Measurements from ENCODE around the gene ODF4.

DNA sequence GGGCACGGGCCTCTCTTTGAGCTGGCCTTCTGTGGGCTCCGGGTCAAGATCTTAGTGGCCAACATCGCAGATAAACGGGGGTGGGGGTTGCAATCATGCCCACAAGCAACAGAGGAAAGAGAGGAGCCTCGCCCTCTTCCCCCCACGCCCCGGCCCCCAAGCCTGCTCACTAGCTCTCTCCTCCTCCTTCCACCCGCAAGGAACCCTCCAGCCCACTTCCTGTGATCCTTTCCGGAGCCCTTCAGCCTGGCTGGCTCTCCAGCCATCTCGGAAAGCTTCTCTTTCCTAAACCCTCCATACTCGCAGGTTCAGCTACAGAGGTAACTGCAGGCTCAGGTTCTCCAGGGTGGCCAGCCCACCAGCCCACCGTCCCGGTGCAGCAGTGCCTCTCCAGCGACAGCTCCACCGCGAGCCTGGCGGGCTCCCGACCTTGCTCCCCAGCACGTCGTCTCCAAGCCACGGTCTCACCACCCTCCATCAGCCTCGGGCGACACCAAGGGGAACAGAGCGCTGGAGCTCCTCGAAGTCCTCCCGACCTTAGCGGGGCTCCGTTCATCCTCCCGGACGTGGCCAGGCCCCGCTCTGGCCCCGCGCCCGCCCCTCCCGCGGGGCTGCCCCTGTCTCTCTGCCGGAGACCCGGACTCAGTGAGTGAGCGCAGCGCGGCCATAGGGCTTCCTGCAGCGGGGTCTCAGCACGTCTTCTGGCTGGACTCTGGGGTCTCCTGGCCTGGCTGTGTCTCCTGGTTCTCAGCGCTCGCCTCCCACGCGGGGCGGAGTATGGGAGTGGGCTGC is 12.9 kb upstream of the ODF4 start:
- TF ChIP-seq, protein P1, sequence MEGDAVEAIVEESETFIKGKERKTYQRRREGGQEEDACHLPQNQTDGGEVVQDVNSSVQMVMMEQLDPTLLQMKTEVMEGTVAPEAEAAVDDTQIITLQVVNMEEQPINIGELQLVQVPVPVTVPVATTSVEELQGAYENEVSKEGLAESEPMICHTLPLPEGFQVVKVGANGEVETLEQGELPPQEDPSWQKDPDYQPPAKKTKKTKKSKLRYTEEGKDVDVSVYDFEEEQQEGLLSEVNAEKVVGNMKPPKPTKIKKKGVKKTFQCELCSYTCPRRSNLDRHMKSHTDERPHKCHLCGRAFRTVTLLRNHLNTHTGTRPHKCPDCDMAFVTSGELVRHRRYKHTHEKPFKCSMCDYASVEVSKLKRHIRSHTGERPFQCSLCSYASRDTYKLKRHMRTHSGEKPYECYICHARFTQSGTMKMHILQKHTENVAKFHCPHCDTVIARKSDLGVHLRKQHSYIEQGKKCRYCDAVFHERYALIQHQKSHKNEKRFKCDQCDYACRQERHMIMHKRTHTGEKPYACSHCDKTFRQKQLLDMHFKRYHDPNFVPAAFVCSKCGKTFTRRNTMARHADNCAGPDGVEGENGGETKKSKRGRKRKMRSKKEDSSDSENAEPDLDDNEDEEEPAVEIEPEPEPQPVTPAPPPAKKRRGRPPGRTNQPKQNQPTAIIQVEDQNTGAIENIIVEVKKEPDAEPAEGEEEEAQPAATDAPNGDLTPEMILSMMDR (IDR thresholded peaks at IDR 0.05), result no peak
- TF ChIP-seq POLR2A (IDR thresholded peaks at IDR 0.05), result no peak
